AG09309 (cell line): ENCODE data around the gene TNNI2.

ENCODE experiments used
- DNase-seq: peaks from one replicate; pipeline ENCODE4 v3.0.0-alpha.2; 2010; ENCODE audit warnings: low read depth
- H3K4me3 ChIP-seq: 2 replicates; pipeline ENCODE4 v1.5.1; 2011; ENCODE audit warnings: mild to moderate bottlenecking, low read depth, low read length, moderate library complexity; ENCODE audit not compliant: control insufficient read depth
- TF ChIP-seq, protein P1 (sequence below): IDR thresholded peaks from 2 replicates; pipeline ENCODE4 v1.5.1; 2011; ENCODE audit warnings: mild to moderate bottlenecking, low read depth, low read length, inconsistent platforms; ENCODE audit not compliant: insufficient read depth, control insufficient read depth; ENCODE audit errors: missing control alignments

Gene TNNI2

DNA sequence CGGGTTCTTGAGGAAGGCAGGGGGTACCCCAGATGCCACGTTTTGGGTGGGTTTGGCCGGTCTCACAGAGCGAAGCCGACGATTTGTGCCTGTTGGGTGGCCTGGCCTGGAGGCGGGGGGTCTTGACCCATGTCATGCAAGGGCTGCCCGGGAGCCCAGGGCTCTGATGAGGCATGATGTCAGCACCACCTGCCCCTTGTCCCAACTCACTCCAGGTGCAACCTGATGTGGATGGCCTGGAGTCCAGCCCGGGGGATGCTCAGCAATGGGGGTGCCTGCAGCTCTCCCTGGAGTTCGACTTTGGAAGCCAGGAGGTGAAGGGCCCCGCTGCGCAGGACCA lies 3.1 kb upstream of the TNNI2 start:
- DNase-seq, result no peak
- H3K4me3 ChIP-seq, result no peak overlapping the region
- TF ChIP-seq, protein P1, sequence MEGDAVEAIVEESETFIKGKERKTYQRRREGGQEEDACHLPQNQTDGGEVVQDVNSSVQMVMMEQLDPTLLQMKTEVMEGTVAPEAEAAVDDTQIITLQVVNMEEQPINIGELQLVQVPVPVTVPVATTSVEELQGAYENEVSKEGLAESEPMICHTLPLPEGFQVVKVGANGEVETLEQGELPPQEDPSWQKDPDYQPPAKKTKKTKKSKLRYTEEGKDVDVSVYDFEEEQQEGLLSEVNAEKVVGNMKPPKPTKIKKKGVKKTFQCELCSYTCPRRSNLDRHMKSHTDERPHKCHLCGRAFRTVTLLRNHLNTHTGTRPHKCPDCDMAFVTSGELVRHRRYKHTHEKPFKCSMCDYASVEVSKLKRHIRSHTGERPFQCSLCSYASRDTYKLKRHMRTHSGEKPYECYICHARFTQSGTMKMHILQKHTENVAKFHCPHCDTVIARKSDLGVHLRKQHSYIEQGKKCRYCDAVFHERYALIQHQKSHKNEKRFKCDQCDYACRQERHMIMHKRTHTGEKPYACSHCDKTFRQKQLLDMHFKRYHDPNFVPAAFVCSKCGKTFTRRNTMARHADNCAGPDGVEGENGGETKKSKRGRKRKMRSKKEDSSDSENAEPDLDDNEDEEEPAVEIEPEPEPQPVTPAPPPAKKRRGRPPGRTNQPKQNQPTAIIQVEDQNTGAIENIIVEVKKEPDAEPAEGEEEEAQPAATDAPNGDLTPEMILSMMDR, result no peak

DNA sequence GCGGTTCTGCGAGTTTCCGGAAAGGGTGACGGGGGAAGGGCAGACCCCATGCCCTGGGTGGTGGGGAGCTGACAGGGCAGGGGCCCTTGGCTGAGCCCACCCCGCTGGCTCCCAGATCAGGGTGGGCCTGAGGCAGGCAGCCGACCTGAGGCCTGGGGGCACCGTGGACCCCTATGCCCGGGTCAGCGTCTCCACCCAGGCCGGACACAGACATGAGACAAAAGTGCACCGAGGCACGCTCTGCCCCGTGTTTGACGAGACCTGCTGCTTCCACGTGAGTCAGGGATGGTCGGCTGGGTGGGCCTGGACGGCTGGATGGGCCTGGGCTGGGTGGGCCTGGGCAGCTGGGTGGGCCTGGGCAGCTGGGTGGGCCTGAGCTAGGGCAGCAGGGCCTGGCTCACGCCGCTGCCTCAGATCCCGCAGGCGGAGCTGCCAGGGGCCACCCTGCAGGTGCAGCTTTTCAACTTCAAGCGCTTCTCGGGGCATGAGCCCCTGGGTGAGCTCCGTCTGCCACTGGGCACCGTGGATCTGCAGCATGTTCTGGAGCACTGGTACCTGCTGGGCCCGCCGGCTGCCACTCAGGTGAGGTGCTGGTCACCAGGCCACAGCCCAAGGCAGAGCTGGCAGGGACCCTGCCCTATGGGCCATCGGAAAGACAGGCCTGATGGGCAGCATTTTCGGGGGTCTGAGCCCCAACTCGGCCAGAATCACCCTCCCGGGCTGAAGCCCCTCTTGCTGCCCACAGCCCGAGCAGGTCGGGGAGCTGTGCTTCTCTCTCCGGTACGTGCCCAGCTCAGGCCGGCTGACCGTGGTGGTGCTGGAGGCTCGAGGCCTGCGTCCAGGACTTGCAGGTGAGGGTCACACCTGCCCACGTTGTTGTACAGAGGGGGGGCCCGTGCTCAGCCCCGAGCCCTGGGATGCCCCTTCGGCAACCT lies 2.5 kb upstream of the TNNI2 start:
- DNase-seq, result no peak
- TF ChIP-seq, protein P1, result no peak
- no peak overlapping the region for H3K4me3 ChIP-seq

DNA sequence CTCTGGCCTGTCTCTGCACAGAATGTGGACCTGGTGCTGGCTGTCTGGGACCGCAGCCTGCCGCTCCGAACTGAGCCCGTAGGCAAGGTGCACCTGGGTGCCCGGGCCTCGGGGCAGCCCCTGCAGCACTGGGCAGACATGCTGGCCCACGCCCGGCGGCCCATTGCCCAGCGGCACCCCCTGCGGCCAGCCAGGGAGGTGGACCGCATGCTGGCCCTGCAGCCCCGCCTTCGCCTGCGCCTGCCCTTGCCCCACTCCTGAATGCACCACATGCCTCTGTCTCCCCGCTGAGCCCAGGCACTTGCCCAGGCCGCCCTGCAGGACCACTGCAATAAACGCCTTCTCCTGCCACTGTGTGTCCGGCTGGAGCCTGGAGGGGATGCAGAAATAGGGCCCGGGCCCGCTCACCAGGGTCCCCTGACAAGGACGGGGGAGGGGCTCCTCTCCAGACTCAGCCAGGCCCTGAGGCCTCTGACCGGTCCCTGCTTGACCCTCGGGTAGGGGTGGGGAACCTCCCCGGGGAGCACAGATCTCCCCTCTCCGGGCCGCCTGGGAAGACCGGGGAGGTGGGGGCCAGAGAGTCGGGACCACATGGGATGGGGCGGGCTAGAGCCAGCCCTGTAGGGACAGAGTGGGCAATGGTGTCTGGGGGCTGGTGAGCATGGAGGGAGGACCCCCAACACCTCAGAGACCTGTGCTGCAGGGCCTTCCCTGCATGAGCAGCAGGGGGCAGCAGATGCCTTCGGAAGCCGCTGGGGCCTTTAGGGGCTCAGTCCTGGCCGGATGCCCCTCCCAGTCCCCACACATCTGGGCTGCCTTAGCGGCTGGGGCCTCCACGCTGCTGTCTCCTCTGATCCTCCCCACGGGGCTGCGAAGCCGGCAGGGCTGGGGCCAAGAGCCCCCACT lies 1.4 kb upstream of the TNNI2 start:
- TF ChIP-seq, protein P1, result peak; percentile 94
- DNase-seq, result no peak
- H3K4me3 ChIP-seq, result no peak overlapping the region

DNA sequence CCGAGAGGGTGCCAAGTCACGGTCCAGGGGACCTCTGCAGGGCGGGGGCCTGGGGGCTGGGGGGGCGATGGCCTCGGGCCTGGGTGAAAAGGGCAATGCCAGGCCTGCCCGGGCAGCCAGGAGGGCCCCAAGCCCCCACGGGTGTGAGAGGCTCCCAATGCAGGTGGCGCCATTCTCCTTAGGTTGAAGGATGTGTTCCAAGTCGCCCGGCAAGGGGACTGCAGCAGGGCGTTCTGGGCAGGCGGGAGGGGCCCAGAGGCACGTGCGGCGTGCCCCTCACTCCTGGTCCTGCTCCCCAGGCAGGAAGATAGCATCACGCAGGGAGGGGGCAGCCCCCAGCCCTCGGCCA lies 730 bp upstream of the TNNI2 start:
- no peak overlapping the region for H3K4me3 ChIP-seq
- no peak for DNase-seq
- TF ChIP-seq, protein P1, result no peak

DNA sequence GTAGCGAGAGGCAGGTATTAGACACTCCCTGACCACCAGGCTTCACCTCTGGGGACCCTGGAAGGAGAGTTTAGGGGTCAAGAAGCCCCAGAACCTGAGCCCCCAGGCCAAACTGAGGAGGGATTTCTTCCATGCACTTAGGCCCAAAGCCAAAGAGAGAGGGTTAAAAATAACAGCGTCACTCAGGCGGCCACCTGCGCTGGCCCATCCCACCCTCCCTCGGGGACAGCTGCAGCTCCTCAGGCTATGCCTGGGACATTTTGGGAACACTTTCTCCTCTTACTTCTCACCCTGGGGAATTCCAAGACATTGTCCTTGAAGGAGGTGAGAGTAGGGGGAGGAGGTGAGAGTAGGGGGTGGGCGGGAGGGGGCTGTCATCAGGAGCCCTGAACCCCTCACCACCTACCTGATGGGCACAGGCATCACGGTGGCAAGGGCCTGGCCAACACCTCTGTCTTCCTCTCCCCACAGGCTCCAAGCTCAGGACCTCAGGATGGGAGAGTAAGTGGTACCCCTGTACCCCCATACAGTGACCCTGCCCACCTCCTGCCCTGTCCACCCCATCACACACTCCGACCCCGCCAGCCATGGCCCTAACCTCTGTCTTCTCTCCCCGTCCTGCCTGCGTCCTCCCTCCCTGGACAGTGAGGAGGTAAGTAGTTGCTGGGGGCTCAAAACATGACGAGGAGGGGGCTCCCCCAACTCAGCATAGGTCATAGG lies 583 bp downstream of the TNNI2 start:
- no peak for DNase-seq
- H3K4me3 ChIP-seq, result no peak overlapping the region

More for the DNA sequence above, 583 bp downstream of the TNNI2 start:
- TF ChIP-seq, protein P1, result no peak
